ENCODE data around the gene FRY.

FRY gene

GRCh38 chr13:32121316-32121715, 89.7 kb downstream of the FRY start:
- H3K4me3 ChIP-seq: no peak overlapping the region
- H3K27ac ChIP-seq: no peak overlapping the region
- no peak for DNase-seq (ENCODE audit: low spot score)
- no peak for TF ChIP-seq CTCF (IDR thresholded peaks at IDR 0.05)

- no peak for DNase-seq (ENCODE audit: low spot score)
- H3K4me3 ChIP-seq: no peak overlapping the region
- no peak for TF ChIP-seq CTCF (IDR thresholded peaks at IDR 0.05)
- H3K27ac ChIP-seq: peak overlapping the region; percentile 85 to 90
Measured at GRCh38 chr13:32124743-32125142, 93.2 kb downstream of the FRY start.

GRCh38 chr13:32125221-32125689, 93.7 kb downstream of the FRY start:
- DNase-seq (ENCODE audit: low spot score): no peak

GRCh38 chr13:32125751-32126150, 94.2 kb downstream of the FRY start:
- peak overlapping the region; percentile 85 to 90 for H3K27ac ChIP-seq
- TF ChIP-seq CTCF (IDR thresholded peaks at IDR 0.05): no peak
- no peak overlapping the region for H3K4me3 ChIP-seq
- DNase-seq (ENCODE audit: low spot score): no peak

More at GRCh38 chr13:32125221-32125689, 93.7 kb downstream of the FRY start:
- no peak overlapping the region for H3K4me3 ChIP-seq
- no peak for TF ChIP-seq CTCF (IDR thresholded peaks at IDR 0.05)
- peak overlapping the region; percentile 85 to 90 for H3K27ac ChIP-seq

GRCh38 chr13:32126278-32126677, 94.7 kb downstream of the FRY start:
- TF ChIP-seq CTCF (IDR thresholded peaks at IDR 0.05): no peak
- DNase-seq (ENCODE audit: low spot score): no peak
- peak overlapping the region; percentile 85 to 90 for H3K27ac ChIP-seq
- no peak overlapping the region for H3K4me3 ChIP-seq

GRCh38 chr13:32126756-32127155, 95.2 kb downstream of the FRY start:
- Histone ChIP-seq H3K4me3 (no peak overlapping the region), H3K27ac (peak overlapping the region; percentile 85 to 90)
- no peak for DNase-seq (ENCODE audit: low spot score)
- TF ChIP-seq CTCF (IDR thresholded peaks at IDR 0.05): no peak

- DNase-seq (ENCODE audit: low spot score): no peak
- H3K27ac ChIP-seq: peak overlapping the region; percentile 85 to 90
- no peak overlapping the region for H3K4me3 ChIP-seq
- no peak for TF ChIP-seq CTCF (IDR thresholded peaks at IDR 0.05)
Measured at GRCh38 chr13:32127691-32128090, 96.1 kb downstream of the FRY start.
